Activated CD4-positive, alpha-beta memory T cell treated with anti-CD3 and anti-CD28 coated beads, Interleukin-2, amount 10 ng/mL, durations not matched to agents 7 days and 5 days (primary cell): ENCODE data around the gene SND1. TPM values are rescaled to one million over a fixed set of nuclear protein-coding genes. Genes with fewer than 3 reads are reported as not detected.

Source experiments
- CTCF ChIA-PET: fragments of 350-600 bp; sonication (Branson Sonifier 250); formaldehyde crosslinking; loops from one replicate; lab custom pipeline; 2021; ENCODE audit warnings: antibody characterized with exemption, inconsistent platforms; lab: Charles Lee
- POLR2A ChIA-PET: fragments of 350-600 bp; sonication (Branson Sonifier 250); formaldehyde crosslinking; loops from one replicate; lab custom pipeline; 2021; ENCODE audit warnings: antibody characterized with exemption; lab: Charles Lee
- DNase-seq: peaks from one replicate; pipeline ENCODE4 v3.0.0-alpha.2; 2020
- H3K27ac Mint-ChIP-seq: one replicate; pipeline ENCODE4 v1.8.0; 2021; ENCODE audit warnings: mild to moderate bottlenecking, mixed read lengths
- H3K27me3 Mint-ChIP-seq: one replicate; pipeline ENCODE4 v1.8.0; 2021; ENCODE audit warnings: mixed read lengths
- H3K36me3 Mint-ChIP-seq: one replicate; pipeline ENCODE4 v1.8.0; 2021; ENCODE audit warnings: low read depth, mixed read lengths
- H3K4me1 Mint-ChIP-seq: one replicate; pipeline ENCODE4 v1.8.0; 2021; ENCODE audit warnings: mixed read lengths
- H3K4me3 Mint-ChIP-seq: one replicate; pipeline ENCODE4 v1.8.0; 2021; ENCODE audit warnings: mild to moderate bottlenecking, mixed read lengths
- H3K9me3 Mint-ChIP-seq: one replicate; pipeline ENCODE4 v1.8.0; 2021; ENCODE audit warnings: mixed read lengths
- total RNA-seq, 2 experiments: library from RNA; stranded (reverse); gene quantifications; one replicate each; pipeline ENCODE4 v1.2.3, GENCODE V29; 2021

SND1 gene
- total RNA-seq, 2 experiments from 2014 or later: 171 to 175 TPM

DNA sequence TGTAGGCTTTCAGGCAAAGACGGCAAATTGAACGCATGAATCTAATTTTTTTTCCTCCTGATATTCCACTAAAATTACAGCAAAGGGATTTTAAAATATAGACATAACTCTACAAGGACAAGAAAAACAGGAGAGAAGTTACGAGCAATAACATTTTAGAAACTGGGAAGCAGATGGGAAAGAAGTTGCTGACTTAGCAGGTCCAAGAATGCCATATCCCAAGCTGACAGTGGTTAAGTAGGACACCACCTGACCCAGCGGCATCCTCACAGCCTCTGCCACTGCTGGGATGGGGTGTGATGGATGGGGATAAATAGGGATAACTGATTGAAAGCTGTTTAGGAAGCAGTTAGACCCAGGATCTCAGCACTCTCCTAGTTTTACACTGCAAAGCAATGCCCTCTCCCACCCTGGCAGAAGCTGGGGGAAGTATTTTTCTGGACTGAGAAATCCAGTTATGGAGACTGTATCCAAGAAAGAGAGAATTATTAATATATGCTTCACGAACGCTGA is 489.7 kb downstream of the SND1 start:
- no peak for DNase-seq
- Mint-ChIP-seq H3K36me3 (no peaks in the 10 kb centered on the region), H3K4me1 (no peaks in the 10 kb centered on the region), H3K27me3 (peaks cover 51% of the 10 kb centered on the region), H3K9me3 (no peaks in the 10 kb centered on the region), H3K4me3 (no peak overlapping the region), H3K27ac (no peak overlapping the region)
- CTCF ChIA-PET: interaction anchor here (0.9 kb wide), 1 partner anchor 11 kb away, joined by 3 read pairs; no protein-coding TSS in a partner anchor
- POLR2A ChIA-PET: no interaction called here

Other genes starting within 250 kb of the SND1 start
- 10 to 100 TPM; 22.0 to 22.4 TPM for gene GCC1, start 66.6 kb upstream of the SND1 start, total RNA-seq
- gene ARF5, start 63.8 kb upstream of the SND1 start, total RNA-seq: 100 to 1,000 TPM; 133 to 142 TPM
- gene FSCN3, start 58.5 kb upstream of the SND1 start, total RNA-seq: 1 to 10 TPM in 1 of 2 experiments, under 1 TPM in 1; 0.98 to 1.2 TPM
- gene PAX4, start 34.1 kb upstream of the SND1 start, total RNA-seq: not detected